Naive thymus-derived CD8-positive, alpha-beta T cell (primary cell): ENCODE measurements around the gene KCTD2. TPM values are rescaled to one million over a fixed set of nuclear protein-coding genes. Genes with fewer than 3 reads are reported as not detected.
"Not testable (repeated sequence)": the region's sequence is repeated elsewhere in the genome, so short reads cannot be mapped to it uniquely, and the experiment has no call there.

Experiments
- ATAC-seq, 2 donors: fragments of 150-1000 bp; cut with Tn5 transposase in 1 of 2; sonication (Bioruptor Pico), chemical (Tn5 transposase) in 1 of 2; 1 replicate in 1 of 2; 2 replicates in 1 of 2; pipeline ENCODE4 v1.10.0; 2021; ENCODE audit warnings: mild to moderate bottlenecking in 2 of 2, moderate library complexity in 2 of 2
- POLR2A ChIA-PET: fragments of 350-600 bp; sonication (Branson Sonifier 250); formaldehyde crosslinking; loops from one replicate; lab custom pipeline; 2021; ENCODE audit warnings: antibody characterized with exemption; lab: Charles Lee
- DNase-seq, 10 donors: peaks; one replicate each; pipeline versions ENCODE4 v3.0.0 to v3.0.0-alpha.2; 2020 to 2022
- H3K27ac Mint-ChIP-seq, 10 donors: one replicate each; pipeline ENCODE4 v1.8.0; 2020 to 2022; ENCODE audit warnings: mild to moderate bottlenecking in 10 of 10, mixed read lengths in 10 of 10, moderate library complexity in 4 of 10, inconsistent platforms in 1 of 10
- H3K27me3 Mint-ChIP-seq, 5 donors: one replicate each; pipeline ENCODE4 v1.8.0; 2021 to 2022; ENCODE audit warnings: mixed read lengths in 5 of 5
- H3K36me3 Mint-ChIP-seq, 3 donors: one replicate each; pipeline ENCODE4 v1.8.0; 2020 to 2022; ENCODE audit warnings: mixed read lengths in 3 of 3, mild to moderate bottlenecking in 2 of 3, inconsistent platforms in 1 of 3
- H3K4me1 Mint-ChIP-seq, 4 donors: one replicate each; pipeline ENCODE4 v1.8.0; 2021 to 2022; ENCODE audit warnings: mixed read lengths in 4 of 4
- H3K4me3 Mint-ChIP-seq, 10 donors: one replicate each; pipeline ENCODE4 v1.8.0; 2020 to 2022; ENCODE audit warnings: mild to moderate bottlenecking in 10 of 10, mixed read lengths in 10 of 10, moderate library complexity in 6 of 10, inconsistent platforms in 1 of 10
- H3K9me3 Mint-ChIP-seq, 9 donors: one replicate each; pipeline ENCODE4 v1.8.0; 2020 to 2022; ENCODE audit warnings: mixed read lengths in 9 of 9, mild to moderate bottlenecking in 3 of 9, inconsistent platforms in 1 of 9, moderate library complexity in 1 of 9
- polyA plus RNA-seq, 3 donors: library from polyadenylated mRNA; unstranded; fragments of 300-500 nt; fragmentation: Illumina TruSeq; gene quantifications; one replicate each; pipeline ENCODE4 v1.2.3, GENCODE V29; 2021
- total RNA-seq, 8 experiments: library from RNA in 2 of 8; stranded (reverse) in 2 of 8; gene quantifications; one replicate each; pipeline ENCODE4 v1.2.3 and lab custom pipeline; 2021 to 2026

The KCTD2 gene
- total and polyA plus RNA-seq, 5 experiments from 2014 or later = 6.8 to 28.6 (median 10.9) TPM

GRCh38 chr17:75043789-75044188, 3.2 kb upstream of the KCTD2 start:
- Mint-ChIP-seq H3K27ac (peak overlapping the region in 2 of 10 donors; percentile 29 to 41), H3K4me3 (peak overlapping the region in 1 of 10 donors; percentile 24), H3K36me3 (peaks cover 8 to 41% (median 9%) of the 10 kb centered on the region in 3 donors), H3K4me1 (peaks cover 17 to 45% (median 36%) of the 10 kb centered on the region in 4 donors)
- DNase-seq, H3K9me3 Mint-ChIP-seq, H3K27me3 Mint-ChIP-seq, ATAC-seq: not testable (repeated sequence)
- POLR2A ChIA-PET = interaction anchor here (0.6 to 1.4 kb wide), 3 partner anchors 74 to 218 kb away, joined by 3 to 8 read pairs (median 3); partner anchors contain the start of genes GGA3 and MRPS7

- POLR2A ChIA-PET = no interaction called here
- no peak for ATAC-seq
Observed at GRCh38 chr17:75044716-75045115, 2.3 kb upstream of the KCTD2 start.

GRCh38 chr17:75045946-75046406, 1.0 kb upstream of the KCTD2 start:
- H3K4me3 Mint-ChIP-seq = peak overlapping the region; percentile 94 to 99 (median 96)
- H3K9me3 Mint-ChIP-seq, DNase-seq, ATAC-seq, H3K27me3 Mint-ChIP-seq: not testable (repeated sequence)
- H3K27ac Mint-ChIP-seq = peak overlapping the region; percentile 80 to 98 (median 97)
- H3K36me3 Mint-ChIP-seq = peaks cover 0 to 33% (median 1%) of the 10 kb centered on the region in 3 donors
- H3K4me1 Mint-ChIP-seq = peaks cover 14 to 51% (median 47%) of the 10 kb centered on the region in 4 donors
- POLR2A ChIA-PET = interaction anchor here (0.8 to 4.7 kb wide), 11 partner anchors 10 to 224 kb away, joined by 3 to 68 read pairs (median 3); partner anchors contain the start of genes HID1 and MRPL58

More at GRCh38 chr17:75044716-75045115, 2.3 kb upstream of the KCTD2 start:
- Mint-ChIP-seq H3K9me3 (no peaks in the 10 kb centered on the region), H3K27me3 (no peaks in the 10 kb centered on the region), H3K4me3 (peak overlapping the region; percentile 31 to 98 (median 56)), H3K36me3 (peaks cover 4 to 37% (median 6%) of the 10 kb centered on the region in 3 donors), H3K27ac (peak overlapping the region in 7 of 10 donors; percentile 34 to 88 (median 56)), H3K4me1 (peaks cover 18 to 54% (median 45%) of the 10 kb centered on the region in 4 donors)
- DNase-seq = no peak

- Mint-ChIP-seq H3K27me3 (no peaks in the 10 kb centered on the region), H3K27ac (peak overlapping the region; percentile 88 to 98 (median 94)), H3K36me3 (peaks cover 0 to 33% (median 6%) of the 10 kb centered on the region in 3 donors), H3K4me3 (peak overlapping the region; percentile 92 to 100 (median 96)), H3K9me3 (no peaks in the 10 kb centered on the region), H3K4me1 (peaks cover 17 to 54% (median 47%) of the 10 kb centered on the region in 4 donors)
- POLR2A ChIA-PET = interaction anchor here (0.8 to 4.7 kb wide), 9 partner anchors 11 to 136 kb away, joined by 3 to 68 read pairs (median 4); partner anchors contain the start of genes HID1 and MRPL58
- ATAC-seq (peak; percentile 7 to 8), DNase-seq (peak in 6 of 10 donors; percentile 10 to 45 (median 34))
Observed at GRCh38 chr17:75047398-75048098, 523 bp downstream of the KCTD2 start.

GRCh38 chr17:75048249-75048878, 1.3 kb downstream of the KCTD2 start:
- Mint-ChIP-seq H3K27me3 (no peaks in the 10 kb centered on the region), H3K4me3 (peak overlapping the region; percentile 92 to 100 (median 96)), H3K4me1 (peaks cover 15 to 50% (median 47%) of the 10 kb centered on the region in 4 donors), H3K36me3 (peaks cover 0 to 41% (median 6%) of the 10 kb centered on the region in 3 donors), H3K9me3 (no peaks in the 10 kb centered on the region), H3K27ac (peak overlapping the region; percentile 88 to 98 (median 94))
- POLR2A ChIA-PET = interaction anchor here (0.9 to 4.7 kb wide), 9 partner anchors 11 to 155 kb away, joined by 3 to 68 read pairs (median 4); partner anchors contain the start of gene MRPL58
- ATAC-seq (no peak), DNase-seq (no peak)

GRCh38 chr17:75049057-75049456, 2.0 kb downstream of the KCTD2 start:
- H3K4me1 Mint-ChIP-seq = peaks cover 15 to 47% (median 44%) of the 10 kb centered on the region in 4 donors
- H3K4me3 Mint-ChIP-seq = peak overlapping the region in 7 of 10 donors; percentile 12 to 97 (median 94)
- POLR2A ChIA-PET = interaction anchor here (0.9 to 4.7 kb wide), 7 partner anchors 11 to 155 kb away, joined by 3 to 68 read pairs (median 3); partner anchors contain the start of genes MRPL58 and SUMO2
- peaks cover 0 to 44% (median 6%) of the 10 kb centered on the region in 3 donors for H3K36me3 Mint-ChIP-seq
- no peaks in the 10 kb centered on the region for H3K9me3 Mint-ChIP-seq
- DNase-seq (no peak), ATAC-seq (no peak)
- H3K27me3 Mint-ChIP-seq = no peaks in the 10 kb centered on the region
- H3K27ac Mint-ChIP-seq = peak overlapping the region in 5 of 10 donors; percentile 31 to 97 (median 88)

GRCh38 chr17:75049706-75050105, 2.7 kb downstream of the KCTD2 start:
- no peak for ATAC-seq
- H3K27me3 Mint-ChIP-seq = no peaks in the 10 kb centered on the region
- peaks cover 0 to 50% (median 6%) of the 10 kb centered on the region in 3 donors for H3K36me3 Mint-ChIP-seq
- POLR2A ChIA-PET = interaction anchor here (1.1 to 4.7 kb wide), 2 partner anchors 13 to 133 kb away, joined by 3 to 68 read pairs; partner anchors contain the start of gene SUMO2
- H3K4me1 Mint-ChIP-seq = peaks cover 13 to 44% (median 42%) of the 10 kb centered on the region in 4 donors
- no peak for DNase-seq
- H3K27ac Mint-ChIP-seq = peak overlapping the region in 3 of 10 donors; percentile 10 to 52 (median 23)
- H3K9me3 Mint-ChIP-seq = no peaks in the 10 kb centered on the region
- peak overlapping the region in 2 of 10 donors; percentile 26 to 56 for H3K4me3 Mint-ChIP-seq

GRCh38 chr17:75051941-75052340, 4.9 kb downstream of the KCTD2 start:
- H3K36me3 Mint-ChIP-seq = peaks cover 0 to 69% (median 6%) of the 10 kb centered on the region in 3 donors
- peak overlapping the region in 1 of 10 donors; percentile 47 for H3K27ac Mint-ChIP-seq
- POLR2A ChIA-PET = interaction anchor here (1.5 kb wide), 1 partner anchor 39 kb away, joined by 6 read pairs; the partner anchor contains the start of gene MRPL58
- H3K4me1 Mint-ChIP-seq = peaks cover 10 to 35% (median 28%) of the 10 kb centered on the region in 4 donors
- no peak overlapping the region for H3K4me3 Mint-ChIP-seq
- ATAC-seq = no peak
- no peaks in the 10 kb centered on the region for H3K9me3 Mint-ChIP-seq
- DNase-seq = no peak
- H3K27me3 Mint-ChIP-seq = no peaks in the 10 kb centered on the region

GRCh38 chr17:75059369-75060345, 12.6 kb downstream of the KCTD2 start:
- Mint-ChIP-seq H3K4me3 (no peak overlapping the region), H3K36me3 (peaks cover 0 to 71% (median 8%) of the 10 kb centered on the region in 3 donors), H3K27me3 (no peaks in the 10 kb centered on the region), H3K27ac (peak overlapping the region; percentile 44 to 84 (median 66)), H3K4me1 (peaks cover 5 to 18% (median 13%) of the 10 kb centered on the region in 4 donors), H3K9me3 (no peaks in the 10 kb centered on the region)
- DNase-seq (peak in 2 of 10 donors; percentile 43 to 47), ATAC-seq (peak; percentile 82 to 84)
- POLR2A ChIA-PET = interaction anchor here (0.5 to 2.3 kb wide), 14 partner anchors 11 to 142 kb away, joined by 3 to 15 read pairs (median 4); partner anchors contain the start of genes MRPL58, NT5C and SLC16A5

GRCh38 chr17:75060434-75061054, 13.5 kb downstream of the KCTD2 start:
- Mint-ChIP-seq H3K9me3 (no peaks in the 10 kb centered on the region), H3K4me3 (no peak overlapping the region), H3K27me3 (no peaks in the 10 kb centered on the region), H3K4me1 (peaks cover 5 to 20% (median 12%) of the 10 kb centered on the region in 4 donors), H3K36me3 (peaks cover 0 to 68% (median 8%) of the 10 kb centered on the region in 3 donors), H3K27ac (peak overlapping the region in 3 of 10 donors; percentile 65 to 81 (median 73))
- POLR2A ChIA-PET = interaction anchor here (0.6 to 2.3 kb wide), 14 partner anchors 10 to 141 kb away, joined by 3 to 15 read pairs (median 4); partner anchors contain the start of genes MRPL58, NT5C and SLC16A5
- ATAC-seq (no peak), DNase-seq (no peak)
